GM18499 (cell line): ENCODE data around the gene EGFLAM.
A peak's percentile ranks its signal among the peaks of the same experiment; 100 is the strongest.
"Not testable (repeated sequence)": the region's sequence is repeated elsewhere in the genome, so short reads cannot be mapped to it uniquely, and the experiment has no call there.

Source experiments
- ATAC-seq: cut with Tn5 transposase; IDR thresholded peaks from one replicate; pipeline ENCODE4 v1.9.1; 2021; ENCODE audit warnings: moderate number of reproducible peaks; ENCODE audit not compliant: insufficient read depth, unreplicated experiment

EGFLAM gene

DNA sequence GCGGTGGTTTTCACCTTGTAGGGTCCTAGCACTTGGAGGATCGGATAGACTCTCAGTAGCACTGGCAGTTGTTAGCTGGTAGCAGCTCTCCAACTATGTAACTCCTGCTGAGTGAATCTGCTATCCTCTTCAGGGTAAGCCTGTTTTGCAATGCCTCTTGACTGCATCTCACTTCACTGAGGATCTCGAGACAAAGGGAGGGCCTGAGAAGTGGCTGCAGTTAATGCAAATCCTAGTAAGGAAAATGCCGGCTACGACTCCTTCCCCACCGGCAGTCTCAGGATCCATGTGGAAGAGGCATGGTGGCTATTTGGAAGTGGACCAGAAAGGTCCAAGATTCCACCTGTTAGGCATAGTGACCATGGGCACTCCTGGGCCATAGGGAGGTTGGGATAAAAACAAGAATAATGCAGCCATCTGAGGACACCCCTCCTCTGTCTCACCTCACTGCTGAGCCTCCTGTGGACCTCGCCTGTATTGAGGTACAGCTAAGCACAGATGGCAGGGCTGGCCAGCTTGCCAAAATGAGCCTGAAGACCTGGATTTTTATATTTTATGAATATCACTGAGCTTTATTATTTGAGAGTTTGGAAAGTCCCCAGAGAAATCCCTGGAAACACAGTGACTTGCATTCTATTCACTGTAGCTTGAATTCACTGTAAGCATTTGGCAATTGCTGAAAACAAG is 152.1 kb downstream of the EGFLAM start:
- no peak for ATAC-seq

- no peak for ATAC-seq
Observed at GRCh38 chr5:38413696-38414095, 155.3 kb downstream of the EGFLAM start.

- ATAC-seq, result no peak
Observed at GRCh38 chr5:38414348-38414747, 156.0 kb downstream of the EGFLAM start.

- ATAC-seq, result not testable (repeated sequence)
Observed at GRCh38 chr5:38415772-38416171, 157.4 kb downstream of the EGFLAM start.

DNA sequence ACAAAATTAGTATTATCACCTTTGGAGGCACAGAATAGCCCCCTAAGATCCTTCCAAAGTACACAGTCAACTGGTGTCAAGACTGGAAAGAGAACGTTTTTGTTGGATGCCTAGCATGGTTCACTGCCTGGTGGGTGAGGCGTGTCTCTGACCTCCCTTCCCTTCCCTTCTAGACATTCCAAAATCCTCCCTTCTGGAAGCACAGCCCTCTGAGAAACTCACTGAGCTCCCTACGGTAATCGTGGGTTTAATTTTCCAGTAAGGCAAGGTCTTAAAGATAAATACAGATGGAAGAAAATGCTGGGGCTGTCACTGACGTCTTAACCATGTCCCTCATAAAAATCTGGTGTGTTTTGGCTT is 159.3 kb downstream of the EGFLAM start:
- ATAC-seq, result no peak

DNA sequence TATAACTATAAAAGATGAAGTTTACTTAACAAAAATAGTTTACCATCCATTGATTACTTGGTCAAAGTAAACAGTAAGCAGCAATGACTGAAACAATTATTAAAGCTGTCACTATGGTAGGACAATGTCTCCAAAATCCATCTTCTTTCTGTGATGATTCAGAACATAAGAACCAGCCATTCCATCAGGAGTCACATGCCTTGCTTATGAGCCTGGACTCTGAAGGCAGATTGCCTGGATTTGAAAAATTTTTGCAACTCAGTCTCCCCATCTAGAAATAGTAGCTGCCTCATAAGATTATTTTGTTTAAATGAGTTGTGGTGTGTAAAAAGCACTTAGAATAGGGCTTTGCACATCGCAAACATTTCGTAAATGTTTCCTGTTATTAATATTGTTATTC is 161.9 kb downstream of the EGFLAM start:
- ATAC-seq, result no peak

GRCh38 chr5:38420691-38421390 is 162.5 kb downstream of the EGFLAM start:
- ATAC-seq, result no peak

DNA sequence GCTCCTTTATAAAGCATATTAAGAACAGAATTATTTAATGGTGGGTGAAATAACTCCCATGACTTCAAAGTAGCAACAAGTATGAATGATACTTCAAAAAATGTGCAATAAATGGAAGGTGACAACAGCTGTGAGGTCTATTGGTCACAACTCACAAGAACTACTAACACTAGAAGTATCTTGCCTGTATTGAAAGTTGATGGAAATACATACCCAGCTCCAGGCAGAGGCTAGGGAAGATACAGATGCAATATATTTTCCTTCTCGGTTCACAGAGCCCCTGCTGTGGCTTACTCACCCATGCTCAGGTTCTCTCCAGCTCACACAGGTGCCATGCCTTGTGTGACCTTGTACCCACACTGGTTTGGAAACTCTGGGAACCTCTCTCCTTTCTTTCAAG is 164.3 kb downstream of the EGFLAM start:
- no peak for ATAC-seq

DNA sequence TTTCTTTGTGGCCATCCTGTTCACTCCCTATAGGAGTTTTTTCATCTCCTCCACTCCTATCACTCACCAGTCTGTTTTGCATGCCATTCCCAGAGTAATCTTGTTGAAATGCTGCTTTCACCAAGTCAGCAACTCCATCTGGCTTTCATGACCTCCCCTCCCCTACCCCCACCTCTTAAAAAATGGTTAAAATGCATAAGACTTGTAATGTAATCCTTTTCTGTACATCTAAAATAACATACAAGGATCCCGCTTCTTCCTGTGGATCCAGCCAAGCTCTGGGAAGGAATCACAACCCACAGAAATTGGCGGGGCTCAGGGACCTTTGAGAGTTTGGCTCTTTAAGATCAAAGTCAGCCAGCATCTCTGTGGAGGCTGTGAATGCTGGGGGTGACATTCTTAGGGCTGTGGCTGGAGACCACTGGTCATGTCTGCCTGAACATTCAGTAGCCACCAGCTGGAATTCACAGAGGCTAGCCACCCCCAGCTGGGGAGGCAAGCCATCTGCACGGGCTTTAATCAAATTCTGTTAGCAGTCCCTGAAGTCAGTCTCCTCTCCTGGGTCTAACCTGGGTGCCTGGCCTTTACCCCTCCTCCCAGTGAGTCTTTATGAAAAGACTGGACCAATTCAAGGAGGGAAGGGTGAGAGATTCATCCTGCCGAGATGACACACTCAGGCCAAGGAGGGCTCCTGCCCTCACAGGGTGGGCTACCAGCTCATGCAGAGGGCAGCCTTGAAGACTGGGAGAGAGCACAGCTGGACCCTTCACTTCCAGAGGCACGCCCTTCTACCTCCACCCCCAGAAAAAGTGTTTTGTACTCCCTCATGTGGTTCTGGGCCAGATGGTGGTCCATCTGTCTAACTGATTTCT is 165.2 kb downstream of the EGFLAM start:
- no peak for ATAC-seq

- no peak for ATAC-seq
Observed at GRCh38 chr5:38424148-38425060, 166.0 kb downstream of the EGFLAM start.

- ATAC-seq, result no peak
Observed at GRCh38 chr5:38426490-38426889, 168.1 kb downstream of the EGFLAM start.

- ATAC-seq, result no peak
Observed at GRCh38 chr5:38426986-38427950, 168.9 kb downstream of the EGFLAM start.

DNA sequence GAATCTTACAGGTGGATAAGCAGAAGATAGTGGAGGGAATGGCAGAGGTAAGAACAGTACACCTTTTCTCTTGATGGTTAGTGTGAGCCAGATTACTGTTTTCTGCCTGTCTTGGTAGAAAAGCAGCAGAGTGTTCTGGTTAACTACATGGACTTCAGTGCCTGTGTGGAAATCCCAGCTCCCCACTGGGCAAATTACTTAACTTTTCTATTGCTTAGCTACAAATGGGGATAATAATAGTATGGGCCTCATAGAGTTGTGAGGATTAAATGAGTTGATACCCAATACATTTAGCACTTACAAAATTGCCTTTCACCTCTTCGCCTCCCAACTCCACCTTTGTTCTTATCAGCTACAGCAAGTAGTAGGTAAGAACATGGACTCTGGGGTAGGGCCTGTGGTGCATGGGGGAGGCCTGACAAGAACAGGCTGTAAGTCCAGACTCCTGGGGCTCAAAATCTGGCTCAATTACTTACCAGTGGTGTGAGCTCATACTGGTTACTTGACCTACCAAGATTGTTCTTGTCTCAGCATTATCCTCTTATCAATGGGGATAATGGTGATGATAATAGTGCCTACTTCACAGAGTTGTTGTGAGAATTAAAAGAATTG is 173.0 kb downstream of the EGFLAM start:
- no peak for ATAC-seq

- no peak for ATAC-seq
Observed at GRCh38 chr5:38433160-38433861, 175.0 kb downstream of the EGFLAM start.

DNA sequence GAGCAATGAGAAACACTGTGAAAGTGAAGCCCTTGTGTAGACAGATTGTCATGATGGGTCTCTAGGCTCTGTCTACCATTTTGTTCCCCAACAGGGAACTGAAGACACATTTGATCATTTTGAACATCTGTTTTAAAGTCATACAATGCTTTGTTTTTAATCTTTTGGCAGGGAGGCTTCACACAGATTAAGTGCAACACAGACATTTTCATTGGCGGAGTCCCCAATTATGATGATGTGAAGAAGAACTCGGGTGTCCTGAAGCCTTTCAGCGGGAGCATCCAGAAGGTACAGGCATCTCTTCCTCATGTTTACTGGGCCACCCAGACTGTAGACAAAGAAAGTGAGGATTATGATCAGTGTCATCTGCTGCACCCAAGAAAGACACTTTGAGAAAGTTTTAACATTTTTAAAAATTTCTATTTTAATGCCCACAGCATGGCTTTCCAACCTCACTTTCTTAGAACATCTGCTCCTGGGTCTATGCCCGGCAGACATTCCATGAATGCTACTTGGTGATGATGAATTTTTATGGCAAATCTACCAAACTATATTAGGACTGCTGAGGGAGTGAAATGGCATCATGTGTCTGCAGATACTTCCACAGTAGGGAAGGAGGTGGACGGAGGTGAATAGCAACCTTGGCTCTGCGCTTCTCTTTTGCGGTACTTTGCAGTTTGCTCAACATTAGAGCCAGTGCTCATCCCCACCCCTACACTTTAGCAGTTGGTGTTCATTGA is 176.8 kb downstream of the EGFLAM start:
- no peak for ATAC-seq

GRCh38 chr5:38438757-38439156 is 180.4 kb downstream of the EGFLAM start:
- no peak for ATAC-seq

GRCh38 chr5:38441453-38442246 is 183.3 kb downstream of the EGFLAM start:
- ATAC-seq, result peak; percentile 96
